Type B pancreatic cell (in vitro differentiated cells): Measurements from ENCODE around the gene TNS3. TPM values are rescaled to one million over a fixed set of nuclear protein-coding genes. Genes with fewer than 3 reads are reported as not detected.

Source experiments
- DNase-seq: peaks from one replicate; pipeline ENCODE4 v3.0.0; 2021; ENCODE audit warnings: mixed read lengths; ENCODE audit not compliant: unreplicated experiment; ENCODE audit errors: extremely low spot score
- H3K27ac Mint-ChIP-seq: 2 replicates; pipeline ENCODE4 v1.8.0; 2021; ENCODE audit warnings: mild to moderate bottlenecking, mixed read lengths
- H3K27me3 Mint-ChIP-seq: 2 replicates; pipeline ENCODE4 v1.8.0; 2021; ENCODE audit warnings: mixed read lengths
- H3K36me3 Mint-ChIP-seq: 2 replicates; pipeline ENCODE4 v1.8.0; 2021; ENCODE audit warnings: mixed read lengths
- H3K4me1 Mint-ChIP-seq: one replicate; pipeline ENCODE4 v1.8.0; 2021; ENCODE audit warnings: mixed read lengths; ENCODE audit not compliant: unreplicated experiment
- H3K4me3 Mint-ChIP-seq: 2 replicates; pipeline ENCODE4 v1.8.0; 2021; ENCODE audit warnings: mild to moderate bottlenecking, mixed read lengths
- H3K9me3 Mint-ChIP-seq: 2 replicates; pipeline ENCODE4 v1.8.0; 2021; ENCODE audit warnings: mixed read lengths
- total RNA-seq: library from RNA; stranded (reverse); gene quantifications from 2 replicates; pipeline ENCODE4 v1.2.1, GENCODE V29; 2021; ENCODE audit warnings: low replicate concordance
- TF ChIP-seq, protein P1 (sequence below): fragments of 200-600 bp; sonication (generic); conservative IDR thresholded peaks from 2 replicates; pipeline ENCODE4 v1.5.0; 2021; ENCODE audit warnings: antibody characterized with exemption, mild to moderate bottlenecking

TNS3 gene
- total RNA-seq, 1 donor from 2014 or later: 138 TPM

DNA sequence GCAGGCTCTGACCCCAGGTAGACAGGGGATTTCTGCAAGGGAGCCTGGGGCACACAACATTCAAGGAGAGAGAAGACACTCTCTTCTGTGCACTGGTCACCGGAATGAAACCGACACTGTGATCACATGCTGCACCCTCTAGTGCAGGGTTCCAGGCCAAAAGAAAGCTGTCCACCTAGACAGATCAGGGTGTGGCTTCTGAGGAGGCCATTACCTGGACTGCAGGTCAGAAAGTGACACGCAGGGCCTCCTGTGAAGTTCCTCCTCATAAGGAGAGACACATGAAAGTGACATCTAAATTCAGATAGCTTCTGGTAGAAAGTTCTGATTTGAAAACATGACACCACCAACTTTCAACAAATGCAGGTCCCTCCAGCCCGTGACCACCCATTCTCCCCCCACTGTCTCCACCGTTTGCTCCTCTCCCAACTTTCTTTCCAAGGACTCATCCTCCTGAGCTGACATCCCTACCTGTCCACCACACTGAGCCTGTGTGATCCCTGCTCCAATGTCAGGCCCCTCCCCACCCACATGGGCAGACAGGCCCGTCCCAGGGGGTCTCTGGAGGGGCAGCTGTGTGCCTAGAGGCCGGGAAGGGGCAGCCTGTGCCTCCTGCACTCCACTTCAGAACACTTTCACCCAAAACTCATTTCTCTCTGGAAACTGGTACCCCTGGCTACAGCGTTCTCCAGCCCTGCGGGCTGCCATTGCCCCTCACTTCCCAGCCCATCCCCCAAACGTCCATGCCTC lies 198.0 kb downstream of the TNS3 start:
- Mint-ChIP-seq H3K27me3 (no peaks in the 10 kb centered on the region), H3K9me3 (no peaks in the 10 kb centered on the region), H3K36me3 (peaks cover 35% of the 10 kb centered on the region), H3K27ac (peak overlapping the region; percentile 55), H3K4me3 (no peak overlapping the region), H3K4me1 (peaks cover 54% of the 10 kb centered on the region)
- DNase-seq: no peak
- TF ChIP-seq, protein P1, sequence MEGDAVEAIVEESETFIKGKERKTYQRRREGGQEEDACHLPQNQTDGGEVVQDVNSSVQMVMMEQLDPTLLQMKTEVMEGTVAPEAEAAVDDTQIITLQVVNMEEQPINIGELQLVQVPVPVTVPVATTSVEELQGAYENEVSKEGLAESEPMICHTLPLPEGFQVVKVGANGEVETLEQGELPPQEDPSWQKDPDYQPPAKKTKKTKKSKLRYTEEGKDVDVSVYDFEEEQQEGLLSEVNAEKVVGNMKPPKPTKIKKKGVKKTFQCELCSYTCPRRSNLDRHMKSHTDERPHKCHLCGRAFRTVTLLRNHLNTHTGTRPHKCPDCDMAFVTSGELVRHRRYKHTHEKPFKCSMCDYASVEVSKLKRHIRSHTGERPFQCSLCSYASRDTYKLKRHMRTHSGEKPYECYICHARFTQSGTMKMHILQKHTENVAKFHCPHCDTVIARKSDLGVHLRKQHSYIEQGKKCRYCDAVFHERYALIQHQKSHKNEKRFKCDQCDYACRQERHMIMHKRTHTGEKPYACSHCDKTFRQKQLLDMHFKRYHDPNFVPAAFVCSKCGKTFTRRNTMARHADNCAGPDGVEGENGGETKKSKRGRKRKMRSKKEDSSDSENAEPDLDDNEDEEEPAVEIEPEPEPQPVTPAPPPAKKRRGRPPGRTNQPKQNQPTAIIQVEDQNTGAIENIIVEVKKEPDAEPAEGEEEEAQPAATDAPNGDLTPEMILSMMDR: no peak

DNA sequence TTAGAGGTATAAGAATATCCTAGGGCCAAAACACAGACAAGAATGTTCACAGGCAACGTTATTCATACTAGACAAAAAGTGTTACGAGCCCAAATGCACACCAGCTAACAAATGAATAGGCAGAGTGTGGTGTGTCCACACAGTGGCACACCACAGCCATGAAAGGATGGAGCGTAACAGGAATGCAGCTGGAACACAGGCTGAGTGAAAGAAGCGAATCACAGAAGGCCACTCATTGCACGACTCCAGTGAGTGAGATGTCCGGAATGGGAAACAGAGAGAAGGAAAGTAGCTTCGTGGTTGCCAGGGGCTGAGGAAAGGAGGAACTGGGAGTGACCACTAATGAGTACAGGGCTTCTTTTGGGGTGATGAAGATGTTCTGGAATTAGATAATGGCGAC lies 198.8 kb downstream of the TNS3 start:
- Mint-ChIP-seq H3K27ac (peak overlapping the region; percentile 3), H3K27me3 (no peaks in the 10 kb centered on the region), H3K4me1 (peaks cover 56% of the 10 kb centered on the region), H3K4me3 (no peak overlapping the region), H3K9me3 (no peaks in the 10 kb centered on the region), H3K36me3 (peaks cover 32% of the 10 kb centered on the region)
- TF ChIP-seq, protein P1: no peak
- DNase-seq: no peak

DNA sequence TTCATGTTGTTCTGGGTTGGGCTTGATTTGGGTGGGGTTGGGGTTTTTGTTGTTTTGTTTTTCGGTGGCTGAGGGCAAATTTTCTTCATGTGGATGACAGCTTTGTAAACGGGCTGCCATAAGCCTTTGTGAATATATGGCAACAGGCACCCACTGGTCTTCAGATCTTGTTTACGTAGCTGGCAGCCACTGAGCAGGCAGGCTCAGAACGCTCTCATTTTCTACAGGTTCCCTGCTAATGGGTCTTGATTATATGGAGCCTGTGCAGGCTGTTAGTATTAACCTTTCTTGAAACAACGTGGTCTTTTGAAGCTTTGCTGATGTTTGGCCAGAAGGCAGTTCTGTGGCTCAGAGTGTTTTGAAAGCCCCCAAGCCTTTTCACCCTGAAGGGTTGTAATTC lies 199.7 kb downstream of the TNS3 start:
- no peak for DNase-seq
- TF ChIP-seq, protein P1: no peak
- Mint-ChIP-seq H3K4me3 (peak overlapping the region; percentile 37), H3K27me3 (no peaks in the 10 kb centered on the region), H3K27ac (peak overlapping the region; percentile 29), H3K36me3 (peaks cover 29% of the 10 kb centered on the region), H3K4me1 (peaks cover 59% of the 10 kb centered on the region), H3K9me3 (no peaks in the 10 kb centered on the region)

DNA sequence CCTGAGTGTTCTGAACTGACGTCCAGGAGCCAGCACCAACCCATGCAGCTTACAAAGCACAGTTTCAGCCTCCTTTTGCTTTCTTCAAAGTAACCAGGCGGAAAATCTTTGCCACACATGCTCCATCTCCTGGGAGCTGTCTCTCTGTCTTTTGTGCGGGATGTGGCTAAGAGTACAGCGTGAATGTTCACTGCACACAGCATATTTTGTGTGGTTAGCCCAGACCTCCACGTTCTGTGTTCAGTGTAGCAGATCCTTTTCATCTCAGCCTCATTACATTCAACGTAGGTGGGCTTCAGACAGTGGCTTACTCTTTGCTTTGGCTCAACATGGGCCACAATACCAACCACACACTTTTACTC lies 200.8 kb downstream of the TNS3 start:
- H3K4me3 Mint-ChIP-seq: peak overlapping the region; percentile 69
- peaks cover 27% of the 10 kb centered on the region for H3K36me3 Mint-ChIP-seq
- peaks cover 57% of the 10 kb centered on the region for H3K4me1 Mint-ChIP-seq
- H3K9me3 Mint-ChIP-seq: no peaks in the 10 kb centered on the region
- TF ChIP-seq, protein P1: no peak
- peak overlapping the region; percentile 80 for H3K27ac Mint-ChIP-seq
- no peak for DNase-seq
- no peaks in the 10 kb centered on the region for H3K27me3 Mint-ChIP-seq

DNA sequence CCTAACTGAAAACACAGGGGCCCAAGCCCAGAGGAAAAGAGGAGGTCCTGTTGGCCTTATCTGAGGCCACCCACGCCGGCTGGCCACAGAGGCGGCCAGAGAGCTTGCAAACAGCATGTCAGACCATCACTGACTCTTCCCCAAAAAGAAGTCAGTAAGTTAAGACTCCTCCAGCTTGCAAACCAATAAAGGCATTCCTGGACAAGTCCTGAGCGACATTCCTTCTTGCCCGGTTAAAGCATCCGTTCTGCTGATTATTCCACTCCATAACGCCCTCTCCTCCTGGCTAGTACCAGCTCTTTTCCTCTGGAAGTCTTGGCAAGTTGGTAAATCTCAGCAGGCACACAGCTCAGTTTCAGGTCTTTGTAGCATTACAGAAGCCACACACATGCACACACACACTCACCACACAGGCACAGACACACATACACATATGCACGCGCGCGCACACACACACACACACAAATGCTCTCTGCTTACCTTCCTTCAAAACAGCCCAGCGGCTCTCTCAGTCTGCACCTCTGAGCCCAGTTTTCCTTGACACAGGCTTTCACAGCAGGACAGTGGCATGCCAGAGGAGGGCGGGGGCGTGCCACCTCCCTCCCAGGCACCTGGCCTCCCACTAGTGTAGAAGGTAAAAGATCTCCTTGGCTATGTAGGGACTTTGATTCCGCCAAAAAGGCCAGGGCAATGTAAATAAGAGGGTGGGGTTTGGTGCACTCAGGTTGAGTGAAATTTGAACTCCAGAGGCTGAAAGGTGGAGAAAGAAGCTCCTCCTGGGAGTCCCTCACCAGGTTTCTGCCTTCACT lies 201.4 kb downstream of the TNS3 start:
- TF ChIP-seq, protein P1: no peak
- peak overlapping the region; percentile 69 for H3K4me3 Mint-ChIP-seq
- H3K27ac Mint-ChIP-seq: peak overlapping the region; percentile 80
- DNase-seq: no peak
- no peaks in the 10 kb centered on the region for H3K27me3 Mint-ChIP-seq
- H3K36me3 Mint-ChIP-seq: peaks cover 25% of the 10 kb centered on the region
- peaks cover 56% of the 10 kb centered on the region for H3K4me1 Mint-ChIP-seq
- H3K9me3 Mint-ChIP-seq: no peaks in the 10 kb centered on the region
